ENCODE data around the gene RAB24.

Gene RAB24

GRCh38 chr5:177303121-177303924, at the start of gene RAB24, which contains the start of gene PRELID1:
RAB24 (minus strand) TSS chr5:177303719; CDS start chr5:177303288, 431 bp downstream.
PRELID1 (plus strand) TSS chr5:177303799; CDS start chr5:177303986, 187 bp downstream.
- DNase-seq (ENCODE audit: low read depth): peak; percentile 27
- TF ChIP-seq CTCF (conservative IDR thresholded peaks at IDR 0.05; ENCODE audit: low read depth, low read length): no peak
- peak within 1 kb of the TSS; percentile 98 for H3K4me3 ChIP-seq (ENCODE audit: low read length)

- no peak for DNase-seq (ENCODE audit: low read depth)
- no peak overlapping the region for H3K4me3 ChIP-seq (ENCODE audit: low read length)
- TF ChIP-seq CTCF (conservative IDR thresholded peaks at IDR 0.05; ENCODE audit: low read depth, low read length): no peak
Measured at GRCh38 chr5:177353093-177353492, 49.6 kb upstream of the RAB24 start.

GRCh38 chr5:177351392-177352329, 48.1 kb upstream of the RAB24 start, which contains the start of gene LMAN2:
LMAN2 (minus strand) TSS chr5:177351668; CDS start chr5:177351647, 21 bp downstream.
- TF ChIP-seq CTCF (conservative IDR thresholded peaks at IDR 0.05; ENCODE audit: low read depth, low read length): no peak
- H3K4me3 ChIP-seq (ENCODE audit: low read length): peak within 1 kb of the TSS; percentile 84
- DNase-seq (ENCODE audit: low read depth): peak; percentile 88

- no peak for TF ChIP-seq CTCF (conservative IDR thresholded peaks at IDR 0.05; ENCODE audit: low read depth, low read length)
- H3K4me3 ChIP-seq (ENCODE audit: low read length): peak overlapping the region; percentile 84
- no peak for DNase-seq (ENCODE audit: low read depth)
Measured at GRCh38 chr5:177350776-177351391, 47.4 kb upstream of the RAB24 start.

- no peak for TF ChIP-seq CTCF (conservative IDR thresholded peaks at IDR 0.05; ENCODE audit: low read depth, low read length)
- H3K4me3 ChIP-seq (ENCODE audit: low read length): peak overlapping the region; percentile 84
- no peak for DNase-seq (ENCODE audit: low read depth)
Measured at GRCh38 chr5:177349762-177350161, 46.2 kb upstream of the RAB24 start.

GRCh38 chr5:177349362-177349647, 45.8 kb upstream of the RAB24 start:
- no peak for DNase-seq (ENCODE audit: low read depth)
- TF ChIP-seq CTCF (conservative IDR thresholded peaks at IDR 0.05; ENCODE audit: low read depth, low read length): no peak
- H3K4me3 ChIP-seq (ENCODE audit: low read length): no peak overlapping the region
